K562 (cell line): Measurements from ENCODE around the gene AMOTL1. TPM values are rescaled to one million over a fixed set of nuclear protein-coding genes. Genes with fewer than 3 reads are reported as not detected.

Source experiments
- ATAC-seq: fragments of 200-7000 bp; cut with Tn5 transposase; 3 replicates; pipeline ENCODE4 v1.9.1; 2020; ENCODE audit warnings: moderate library complexity
- BruUV-seq: library from RNA; stranded (reverse); fragments of 400-500 nt; replicated peaks from 2 replicates; lab custom pipeline; 2021; lab: Mats Ljungman, UMichigan
- CTCF ChIA-PET: fragments of 300-600 bp; formaldehyde crosslinking; extraction: SDS; loops from one replicate; lab custom pipeline; 2021; ENCODE audit warnings: low intra/inter-chr PET ratio; lab: Yijun Ruan, JAX
- POLR2A ChIA-PET: fragments of 300-600, 350-650 bp; sonication (Branson Sonifier 250); formaldehyde crosslinking; extraction: SDS; loops from one replicate; lab custom pipeline; 2021; ENCODE audit warnings: antibody characterized with exemption, inconsistent platforms; lab: Yijun Ruan, JAX
- DNase-seq, 4 experiments: peaks; one replicate each; pipeline versions ENCODE4 v3.0.0 to v3.0.0-alpha.2; 2011 to 2018; ENCODE audit warnings: low spot score in 3 of 4, mixed read lengths in 3 of 4; ENCODE audit errors: extremely low read depth in 1 of 4
- FAIRE-seq: peaks from 2 replicates; lab custom pipeline; 2011; peaks lifted over from hg19 to GRCh38; lab: Jason Lieb, UNC
- H2AFZ ChIP-seq: 2 replicates; pipeline ENCODE4 v1.6.0; 2011; ENCODE audit warnings: low read depth, low read length, control low read depth, inconsistent platforms
- H3K27ac ChIP-seq: fragments of 200-600 bp; 3 replicates; pipeline ENCODE4 v1.8.0; 2011; ENCODE audit warnings: low read depth, mild to moderate bottlenecking, control low read depth, inconsistent platforms, low read length, moderate library complexity, mixed read lengths; ENCODE audit errors: extremely low read depth
- H3K27me3 ChIP-seq, 2 experiments: fragments of 300-600 bp in 1 of 2; 2 replicates in 1 of 2; 3 replicates in 1 of 2; pipeline versions ENCODE4 v1.6.0 to v1.8.0; 2011; ENCODE audit warnings: inconsistent platforms in 2 of 2, low read length in 2 of 2, mild to moderate bottlenecking in 1 of 2, mixed read lengths in 1 of 2, moderate library complexity in 1 of 2; ENCODE audit not compliant: control insufficient read depth in 2 of 2, insufficient read depth in 2 of 2
- H3K36me3 ChIP-seq: fragments of 300-600 bp; 3 replicates; pipeline ENCODE4 v1.8.0; 2011; ENCODE audit warnings: mild to moderate bottlenecking, low read length, inconsistent platforms; ENCODE audit not compliant: control insufficient read depth, insufficient read depth
- H3K4me1 ChIP-seq, 2 experiments: fragments of 200-600 bp in 1 of 2; replicated peaks in 1 of 2; 2 replicates in 1 of 2; 3 replicates in 1 of 2; pipeline versions ENCODE4 v1.5.1 to v1.8.0; 2011; ENCODE audit warnings: inconsistent platforms in 2 of 2, low read length in 2 of 2, mild to moderate bottlenecking in 1 of 2, mixed read lengths in 1 of 2, moderate library complexity in 1 of 2; ENCODE audit not compliant: control insufficient read depth in 2 of 2, insufficient read depth in 2 of 2
- H3K4me2 ChIP-seq: 2 replicates; pipeline ENCODE4 v1.6.1; 2011; ENCODE audit warnings: low read length, control low read depth, inconsistent platforms, mixed read lengths; ENCODE audit not compliant: insufficient read depth
- H3K4me3 ChIP-seq: fragments of 200-600 bp; sonication (generic), shearing (Covaris generic); 2 replicates; pipeline ENCODE4 v1.5.1; 2016; ENCODE audit warnings: control low read depth, inconsistent platforms
- H3K79me2 ChIP-seq: fragments of 200-600 bp; 3 replicates; pipeline ENCODE4 v1.8.0; 2011; ENCODE audit warnings: low read length, inconsistent platforms; ENCODE audit not compliant: control insufficient read depth, insufficient read depth
- H3K9ac ChIP-seq, 2 experiments: 2 replicates each; pipeline versions ENCODE4 v1.6.0 to v1.6.1; 2011; ENCODE audit warnings: low read depth in 2 of 2, low read length in 2 of 2, control low read depth in 1 of 2, inconsistent platforms in 1 of 2, mild to moderate bottlenecking in 1 of 2, mixed read lengths in 1 of 2; ENCODE audit not compliant: insufficient read depth in 1 of 2
- H3K9me1 ChIP-seq: one replicate; pipeline ENCODE4 v1.6.0; 2011; ENCODE audit warnings: inconsistent platforms, mild to moderate bottlenecking, low read length, moderate library complexity; ENCODE audit not compliant: control insufficient read depth, insufficient read depth
- H3K9me3 ChIP-seq: replicated peaks from 2 replicates; pipeline ENCODE4 v1.5.1; 2011; ENCODE audit warnings: low read depth, low read length, inconsistent platforms; ENCODE audit not compliant: control insufficient read depth, insufficient read depth
- H4K20me1 ChIP-seq: replicated peaks from 2 replicates; pipeline ENCODE4 v1.6.1; 2011; ENCODE audit warnings: low read length, inconsistent platforms, mixed read lengths; ENCODE audit not compliant: control insufficient read depth, insufficient read depth
- ELF4 ChIP-seq: fragments of 450-650 bp; formaldehyde crosslinking; IDR thresholded peaks from 2 replicates; pipeline ENCODE4 v1.4.0; 2022; ENCODE audit warnings: missing genetic modification characterization
- GATAD2A ChIP-seq: fragments of 450-650 bp; IDR thresholded peaks from 2 replicates; pipeline ENCODE4 v1.6.1; 2017
- NFYB ChIP-seq: IDR thresholded peaks from 2 replicates; pipeline ENCODE4 v1.6.1; 2011; ENCODE audit warnings: mild to moderate bottlenecking, moderate library complexity; ENCODE audit not compliant: insufficient read length; ENCODE audit errors: extremely low read depth
- PML ChIP-seq: IDR thresholded peaks from 2 replicates; pipeline ENCODE4 v1.6.1; 2012; ENCODE audit warnings: low read length, inconsistent platforms
- POLR2B ChIP-seq: fragments of 450-650 bp; IDR thresholded peaks from 2 replicates; pipeline ENCODE4 v1.6.1; 2018; ENCODE audit warnings: low read depth; ENCODE audit not compliant: partially characterized antibody
- PYGO2 ChIP-seq: fragments of 450-650 bp; IDR thresholded peaks from 2 replicates; pipeline ENCODE4 v1.6.1; 2016; ENCODE audit warnings: mild to moderate bottlenecking, missing genetic modification characterization, moderate library complexity, missing compliant biosample characterization
- TCFL5 ChIP-seq: fragments of 250-450 bp; sonication (Bioruptor Pico); conservative IDR thresholded peaks from 2 replicates; pipeline ENCODE4 v1.6.1; 2021; ENCODE audit warnings: mild to moderate bottlenecking, moderate library complexity, matching md5 sums
- TRIM28 ChIP-seq: fragments of 450-650 bp; IDR thresholded peaks from 2 replicates; pipeline ENCODE4 v1.6.1; 2017
- XRCC4 ChIP-seq: IDR thresholded peaks from one replicate; pipeline ENCODE4 v1.6.1; 2011; ENCODE audit not compliant: insufficient read depth, insufficient read length; ENCODE audit errors: extremely low read depth
- ZNF175 ChIP-seq: fragments of 200-800 bp; sonication (Bioruptor generic); IDR thresholded peaks from 2 replicates; pipeline ENCODE4 v1.6.1; 2016; ENCODE audit warnings: low read depth, mild to moderate bottlenecking, missing genetic modification characterization, missing compliant biosample characterization
- WGBS: fragments of 100-300 bp; shearing (Covaris generic); methylation state at CpG from one replicate; pipeline ENCODE4 v1.1.6; 2016; ENCODE audit warnings: low coverage, mixed read lengths; ENCODE audit not compliant: insufficient coverage; ENCODE audit errors: missing lambda C conversion rate; 5-methylcytosine and 5-hydroxymethylcytosine counted together
- in situ Hi-C: fragments of 300-500 bp; cut with MboI; formaldehyde crosslinking; loops from 4 replicates; pipeline ENCODE4 v1.15.0; 2018; ENCODE audit warnings: inconsistent platforms, mixed read lengths
- intact Hi-C: fragments of 100-400 bp; cut with micrococcal nuclease; formaldehyde crosslinking; loops from 2 replicates; pipeline ENCODE4 v1.14.2; 2022
- polyA plus RNA-seq, 8 experiments: library from polyadenylated mRNA; depleted of rRNA in 4 of 8; stranded (reverse) in 5 of 8; unstranded in 3 of 8; fragments of >200 nt; fragmentation: Nextera tagmentation in 2 of 8; fragmentation: Illumina TruSeq in 1 of 8; extraction: Ambion mirVana in 2 of 8; extraction: Trizol in 1 of 8; gene quantifications; 2 replicates each; pipeline versions ENCODE4 v1.2.1 to v1.2.3, GENCODE V29; 2011 to 2014; ENCODE audit warnings: inconsistent platforms in 1 of 8, missing spikeins in 1 of 8
- total RNA-seq, 7 experiments: library from RNA; depleted of rRNA in 6 of 7; stranded (reverse); fragments of >200 nt in 6 of 7; fragmentation: Illumina TruSeq in 2 of 7; extraction: Trizol in 2 of 7; gene quantifications; 2 replicates each; pipeline versions ENCODE4 v1.2.1 to v1.2.3, GENCODE V29; 2011 to 2021; ENCODE audit warnings: low replicate concordance in 1 of 7
- TF ChIP-seq, protein P1 (sequence below), 3 experiments: fragments of 200-800 bp in 1 of 3; fragments of 250-450 bp in 1 of 3; fragments of 450-650 bp in 1 of 3; sonication (Bioruptor Pico) in 1 of 3; sonication (Bioruptor generic) in 1 of 3; formaldehyde crosslinking in 1 of 3; IDR thresholded peaks; 2 replicates each; pipeline versions ENCODE4 v1.6.1 to v1.8.0; 2016 to 2022; ENCODE audit warnings: mild to moderate bottlenecking in 2 of 3, missing genetic modification characterization in 2 of 3, missing compliant biosample characterization in 1 of 3, moderate library complexity in 1 of 3
- TF ChIP-seq, protein P2 (sequence below): fragments of 200-800 bp; sonication (Bioruptor generic); IDR thresholded peaks from 2 replicates; pipeline ENCODE4 v1.6.1; 2016; ENCODE audit warnings: missing genetic modification characterization, missing compliant biosample characterization
- TF ChIP-seq, protein P3 (sequence below): fragments of 200-800 bp; sonication (Bioruptor generic); IDR thresholded peaks from 2 replicates; pipeline ENCODE4 v1.6.1; 2017; ENCODE audit warnings: missing genetic modification characterization, missing compliant biosample characterization

The AMOTL1 gene
- total and polyA plus RNA-seq, 9 of the 15 experiments (the other 6 are each of a cell fraction or from before 2014, with no cell fraction given): 4.0 to 35.4 (median 14.0) TPM

DNA sequence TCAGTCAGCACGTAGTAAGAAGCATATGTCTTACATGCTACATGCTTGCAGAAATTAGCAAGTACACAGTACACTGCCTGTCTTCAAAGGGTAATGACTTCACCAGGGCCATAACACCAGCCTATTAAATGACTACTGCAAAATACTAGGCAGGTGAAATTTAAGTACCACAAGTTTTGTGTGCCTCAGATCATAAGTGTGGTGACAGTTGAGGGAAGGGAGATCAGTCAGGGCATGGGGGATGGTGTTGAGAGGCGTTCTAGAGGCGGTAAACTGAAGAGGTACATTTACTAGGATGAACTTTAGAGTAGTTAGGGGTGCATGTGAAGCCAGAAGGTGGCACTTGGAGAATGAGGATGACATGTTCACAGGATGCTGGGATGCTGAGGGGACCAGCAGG is 22.0 kb downstream of the AMOTL1 start:
- Histone ChIP-seq H3K27ac (no peak overlapping the region), H3K9ac (no peak overlapping the region), H4K20me1 (no peaks in the 10 kb centered on the region; the same call in 1 of the 2 replicates), H3K9me1 (no peaks in the 10 kb centered on the region), H3K79me2 (peaks cover 87% of the 10 kb centered on the region), H3K4me2 (no peak overlapping the region), H3K4me1 (peaks cover 0 to 54% of the 10 kb centered on the region in 2 experiments; a peak in 3 of 5 replicates), H2AFZ (no peak overlapping the region), H3K27me3 (no peaks in the 10 kb centered on the region), H3K9me3 (no peaks in the 10 kb centered on the region), H3K36me3 (no peaks in the 10 kb centered on the region), H3K4me3 (no peak overlapping the region)
- DNase-seq: no peak
- BruUV-seq: no TSS peak
- ChIA-PET POLR2A (no interaction called here), CTCF (no interaction called here)
- intact Hi-C loops: no loop called here
- WGBS: 25% methylated on average over 3 of the region's 3 CpGs
- ATAC-seq: no peak
- FAIRE-seq: no peak
- in situ Hi-C loops: no loop called here
- TF ChIP-seq TRIM28 (no peak), GATAD2A (no peak), ELF4 (CRISPR knock-in tag) (no peak), NFYB (no peak), XRCC4 (no peak), PML (no peak), POLR2B (no peak), TCFL5 (CRISPR knock-in tag) (no peak), PYGO2 (tag) (no peak), ZNF175 (no peak)
- TF ChIP-seq, protein P1, sequence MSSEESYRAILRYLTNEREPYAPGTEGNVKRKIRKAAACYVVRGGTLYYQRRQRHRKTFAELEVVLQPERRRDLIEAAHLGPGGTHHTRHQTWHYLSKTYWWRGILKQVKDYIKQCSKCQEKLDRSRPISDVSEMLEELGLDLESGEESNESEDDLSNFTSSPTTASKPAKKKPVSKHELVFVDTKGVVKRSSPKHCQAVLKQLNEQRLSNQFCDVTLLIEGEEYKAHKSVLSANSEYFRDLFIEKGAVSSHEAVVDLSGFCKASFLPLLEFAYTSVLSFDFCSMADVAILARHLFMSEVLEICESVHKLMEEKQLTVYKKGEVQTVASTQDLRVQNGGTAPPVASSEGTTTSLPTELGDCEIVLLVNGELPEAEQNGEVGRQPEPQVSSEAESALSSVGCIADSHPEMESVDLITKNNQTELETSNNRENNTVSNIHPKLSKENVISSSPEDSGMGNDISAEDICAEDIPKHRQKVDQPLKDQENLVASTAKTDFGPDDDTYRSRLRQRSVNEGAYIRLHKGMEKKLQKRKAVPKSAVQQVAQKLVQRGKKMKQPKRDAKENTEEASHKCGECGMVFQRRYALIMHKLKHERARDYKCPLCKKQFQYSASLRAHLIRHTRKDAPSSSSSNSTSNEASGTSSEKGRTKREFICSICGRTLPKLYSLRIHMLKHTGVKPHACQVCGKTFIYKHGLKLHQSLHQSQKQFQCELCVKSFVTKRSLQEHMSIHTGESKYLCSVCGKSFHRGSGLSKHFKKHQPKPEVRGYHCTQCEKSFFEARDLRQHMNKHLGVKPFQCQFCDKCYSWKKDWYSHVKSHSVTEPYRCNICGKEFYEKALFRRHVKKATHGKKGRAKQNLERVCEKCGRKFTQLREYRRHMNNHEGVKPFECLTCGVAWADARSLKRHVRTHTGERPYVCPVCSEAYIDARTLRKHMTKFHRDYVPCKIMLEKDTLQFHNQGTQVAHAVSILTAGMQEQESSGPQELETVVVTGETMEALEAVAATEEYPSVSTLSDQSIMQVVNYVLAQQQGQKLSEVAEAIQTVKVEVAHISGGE (CRISPR knock-in tag; IDR thresholded peaks at IDR 0.05): no peak
- TF ChIP-seq, protein P2, sequence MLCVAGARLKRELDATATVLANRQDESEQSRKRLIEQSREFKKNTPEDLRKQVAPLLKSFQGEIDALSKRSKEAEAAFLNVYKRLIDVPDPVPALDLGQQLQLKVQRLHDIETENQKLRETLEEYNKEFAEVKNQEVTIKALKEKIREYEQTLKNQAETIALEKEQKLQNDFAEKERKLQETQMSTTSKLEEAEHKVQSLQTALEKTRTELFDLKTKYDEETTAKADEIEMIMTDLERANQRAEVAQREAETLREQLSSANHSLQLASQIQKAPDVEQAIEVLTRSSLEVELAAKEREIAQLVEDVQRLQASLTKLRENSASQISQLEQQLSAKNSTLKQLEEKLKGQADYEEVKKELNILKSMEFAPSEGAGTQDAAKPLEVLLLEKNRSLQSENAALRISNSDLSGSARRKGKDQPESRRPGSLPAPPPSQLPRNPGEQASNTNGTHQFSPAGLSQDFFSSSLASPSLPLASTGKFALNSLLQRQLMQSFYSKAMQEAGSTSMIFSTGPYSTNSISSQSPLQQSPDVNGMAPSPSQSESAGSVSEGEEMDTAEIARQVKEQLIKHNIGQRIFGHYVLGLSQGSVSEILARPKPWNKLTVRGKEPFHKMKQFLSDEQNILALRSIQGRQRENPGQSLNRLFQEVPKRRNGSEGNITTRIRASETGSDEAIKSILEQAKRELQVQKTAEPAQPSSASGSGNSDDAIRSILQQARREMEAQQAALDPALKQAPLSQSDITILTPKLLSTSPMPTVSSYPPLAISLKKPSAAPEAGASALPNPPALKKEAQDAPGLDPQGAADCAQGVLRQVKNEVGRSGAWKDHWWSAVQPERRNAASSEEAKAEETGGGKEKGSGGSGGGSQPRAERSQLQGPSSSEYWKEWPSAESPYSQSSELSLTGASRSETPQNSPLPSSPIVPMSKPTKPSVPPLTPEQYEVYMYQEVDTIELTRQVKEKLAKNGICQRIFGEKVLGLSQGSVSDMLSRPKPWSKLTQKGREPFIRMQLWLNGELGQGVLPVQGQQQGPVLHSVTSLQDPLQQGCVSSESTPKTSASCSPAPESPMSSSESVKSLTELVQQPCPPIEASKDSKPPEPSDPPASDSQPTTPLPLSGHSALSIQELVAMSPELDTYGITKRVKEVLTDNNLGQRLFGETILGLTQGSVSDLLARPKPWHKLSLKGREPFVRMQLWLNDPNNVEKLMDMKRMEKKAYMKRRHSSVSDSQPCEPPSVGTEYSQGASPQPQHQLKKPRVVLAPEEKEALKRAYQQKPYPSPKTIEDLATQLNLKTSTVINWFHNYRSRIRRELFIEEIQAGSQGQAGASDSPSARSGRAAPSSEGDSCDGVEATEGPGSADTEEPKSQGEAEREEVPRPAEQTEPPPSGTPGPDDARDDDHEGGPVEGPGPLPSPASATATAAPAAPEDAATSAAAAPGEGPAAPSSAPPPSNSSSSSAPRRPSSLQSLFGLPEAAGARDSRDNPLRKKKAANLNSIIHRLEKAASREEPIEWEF (CRISPR knock-in tag): no peak
- TF ChIP-seq, protein P3, sequence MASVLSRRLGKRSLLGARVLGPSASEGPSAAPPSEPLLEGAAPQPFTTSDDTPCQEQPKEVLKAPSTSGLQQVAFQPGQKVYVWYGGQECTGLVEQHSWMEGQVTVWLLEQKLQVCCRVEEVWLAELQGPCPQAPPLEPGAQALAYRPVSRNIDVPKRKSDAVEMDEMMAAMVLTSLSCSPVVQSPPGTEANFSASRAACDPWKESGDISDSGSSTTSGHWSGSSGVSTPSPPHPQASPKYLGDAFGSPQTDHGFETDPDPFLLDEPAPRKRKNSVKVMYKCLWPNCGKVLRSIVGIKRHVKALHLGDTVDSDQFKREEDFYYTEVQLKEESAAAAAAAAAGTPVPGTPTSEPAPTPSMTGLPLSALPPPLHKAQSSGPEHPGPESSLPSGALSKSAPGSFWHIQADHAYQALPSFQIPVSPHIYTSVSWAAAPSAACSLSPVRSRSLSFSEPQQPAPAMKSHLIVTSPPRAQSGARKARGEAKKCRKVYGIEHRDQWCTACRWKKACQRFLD (CRISPR knock-in tag): no peak
